Measurements from ENCODE around the gene ANKRD36C.
"Not testable (repeated sequence)": the region's sequence is repeated elsewhere in the genome, so short reads cannot be mapped to it uniquely, and the experiment has no call there.

Gene ANKRD36C

GRCh38 chr2:95991351-95992094, at the start of gene ANKRD36C:
Gene ANKRD36C (minus strand): TSS chr2:95991824. CDS start chr2:95991708, 116 bp downstream.
- DNase-seq (ENCODE audit: low read depth, low spot score) = peak; percentile 6
- H3K4me3 ChIP-seq (ENCODE audit: insufficient read length, low read depth) = peak within 1 kb of the TSS; percentile 71
- H3K27me3 ChIP-seq (ENCODE audit: insufficient read depth, insufficient read length); H3K9me3 ChIP-seq (ENCODE audit: insufficient read depth, low read length); H3K4me1 ChIP-seq (ENCODE audit: insufficient read depth, insufficient read length); H3K36me3 ChIP-seq (ENCODE audit: insufficient read depth, insufficient read length, low read length): not testable (repeated sequence)
- H3K9ac ChIP-seq (ENCODE audit: insufficient read length, low read depth) = peak within 1 kb of the TSS; percentile 86

- H3K4me1 ChIP-seq (ENCODE audit: insufficient read depth, insufficient read length); H3K4me3 ChIP-seq (ENCODE audit: insufficient read length, low read depth); H3K27me3 ChIP-seq (ENCODE audit: insufficient read depth, insufficient read length); H3K9ac ChIP-seq (ENCODE audit: insufficient read length, low read depth); DNase-seq (ENCODE audit: low read depth, low spot score); H3K36me3 ChIP-seq (ENCODE audit: insufficient read depth, insufficient read length, low read length); H3K9me3 ChIP-seq (ENCODE audit: insufficient read depth, low read length): not testable (repeated sequence)
Observed at GRCh38 chr2:96035554-96035953, 43.9 kb upstream of the ANKRD36C start.

GRCh38 chr2:96034792-96035191, 43.2 kb upstream of the ANKRD36C start, which contains the start of gene GPAT2:
Gene GPAT2 (minus strand): TSS chr2:96034916. CDS start chr2:96032359, 2,557 bp downstream.
- not testable (repeated sequence) for H3K9me3 ChIP-seq (ENCODE audit: insufficient read depth, low read length); H3K36me3 ChIP-seq (ENCODE audit: insufficient read depth, insufficient read length, low read length); H3K27me3 ChIP-seq (ENCODE audit: insufficient read depth, insufficient read length); H3K4me3 ChIP-seq (ENCODE audit: insufficient read length, low read depth); H3K4me1 ChIP-seq (ENCODE audit: insufficient read depth, insufficient read length); DNase-seq (ENCODE audit: low read depth, low spot score); H3K9ac ChIP-seq (ENCODE audit: insufficient read length, low read depth)

- H3K4me3 ChIP-seq (ENCODE audit: insufficient read length, low read depth); H3K9me3 ChIP-seq (ENCODE audit: insufficient read depth, low read length); H3K36me3 ChIP-seq (ENCODE audit: insufficient read depth, insufficient read length, low read length); H3K4me1 ChIP-seq (ENCODE audit: insufficient read depth, insufficient read length); H3K9ac ChIP-seq (ENCODE audit: insufficient read length, low read depth); DNase-seq (ENCODE audit: low read depth, low spot score); H3K27me3 ChIP-seq (ENCODE audit: insufficient read depth, insufficient read length): not testable (repeated sequence)
Observed at GRCh38 chr2:96033997-96034396, 42.4 kb upstream of the ANKRD36C start.

GRCh38 chr2:96027725-96028325, 36.2 kb upstream of the ANKRD36C start:
- not testable (repeated sequence) for DNase-seq (ENCODE audit: low read depth, low spot score); H3K9ac ChIP-seq (ENCODE audit: insufficient read length, low read depth); H3K4me3 ChIP-seq (ENCODE audit: insufficient read length, low read depth); H3K9me3 ChIP-seq (ENCODE audit: insufficient read depth, low read length); H3K36me3 ChIP-seq (ENCODE audit: insufficient read depth, insufficient read length, low read length); H3K4me1 ChIP-seq (ENCODE audit: insufficient read depth, insufficient read length); H3K27me3 ChIP-seq (ENCODE audit: insufficient read depth, insufficient read length)

GRCh38 chr2:96025755-96026154, 34.1 kb upstream of the ANKRD36C start:
- not testable (repeated sequence) for H3K9me3 ChIP-seq (ENCODE audit: insufficient read depth, low read length); H3K9ac ChIP-seq (ENCODE audit: insufficient read length, low read depth); DNase-seq (ENCODE audit: low read depth, low spot score)

GRCh38 chr2:96025194-96025492, 33.5 kb upstream of the ANKRD36C start:
- Histone ChIP-seq H3K36me3 (ENCODE audit: insufficient read depth, insufficient read length, low read length) (no peaks in the 10 kb centered on the region), H3K4me1 (ENCODE audit: insufficient read depth, insufficient read length) (peaks cover 2% of the 10 kb centered on the region), H3K9ac (ENCODE audit: insufficient read length, low read depth) (no peak overlapping the region), H3K9me3 (ENCODE audit: insufficient read depth, low read length) (no peaks in the 10 kb centered on the region), H3K27me3 (ENCODE audit: insufficient read depth, insufficient read length) (no peaks in the 10 kb centered on the region), H3K4me3 (ENCODE audit: insufficient read length, low read depth) (no peak overlapping the region)
- no peak for DNase-seq (ENCODE audit: low read depth, low spot score)
- TF ChIP-seq ZNF274 (IDR thresholded peaks at IDR 0.05; ENCODE audit: low read depth, low read length) (no peak), YY1 (IDR thresholded peaks at IDR 0.05; ENCODE audit: insufficient read depth, insufficient read length) (no peak), SUZ12 (IDR thresholded peaks at IDR 0.05; ENCODE audit: extremely low read depth, insufficient read depth, insufficient read length) (no peak)

More at GRCh38 chr2:96025755-96026154, 34.1 kb upstream of the ANKRD36C start:
- H3K27me3 ChIP-seq (ENCODE audit: insufficient read depth, insufficient read length); H3K4me3 ChIP-seq (ENCODE audit: insufficient read length, low read depth); H3K36me3 ChIP-seq (ENCODE audit: insufficient read depth, insufficient read length, low read length); H3K4me1 ChIP-seq (ENCODE audit: insufficient read depth, insufficient read length): not testable (repeated sequence)

GRCh38 chr2:96024336-96025193, 32.9 kb upstream of the ANKRD36C start:
- no peaks in the 10 kb centered on the region for H3K9me3 ChIP-seq (ENCODE audit: insufficient read depth, low read length)
- DNase-seq (ENCODE audit: low read depth, low spot score) = no peak
- H3K4me1 ChIP-seq (ENCODE audit: insufficient read depth, insufficient read length) = peaks cover 2% of the 10 kb centered on the region
- no peak overlapping the region for H3K4me3 ChIP-seq (ENCODE audit: insufficient read length, low read depth)
- TF ChIP-seq SUZ12 (IDR thresholded peaks at IDR 0.05; ENCODE audit: extremely low read depth, insufficient read depth, insufficient read length) = no peak
- no peak for TF ChIP-seq YY1 (IDR thresholded peaks at IDR 0.05; ENCODE audit: insufficient read depth, insufficient read length)
- TF ChIP-seq ZNF274 (IDR thresholded peaks at IDR 0.05; ENCODE audit: low read depth, low read length) = no peak
- H3K9ac ChIP-seq (ENCODE audit: insufficient read length, low read depth) = no peak overlapping the region
- no peaks in the 10 kb centered on the region for H3K36me3 ChIP-seq (ENCODE audit: insufficient read depth, insufficient read length, low read length)
- no peaks in the 10 kb centered on the region for H3K27me3 ChIP-seq (ENCODE audit: insufficient read depth, insufficient read length)

- DNase-seq (ENCODE audit: low read depth, low spot score); H3K9ac ChIP-seq (ENCODE audit: insufficient read length, low read depth); H3K4me1 ChIP-seq (ENCODE audit: insufficient read depth, insufficient read length); H3K4me3 ChIP-seq (ENCODE audit: insufficient read length, low read depth); H3K27me3 ChIP-seq (ENCODE audit: insufficient read depth, insufficient read length); H3K9me3 ChIP-seq (ENCODE audit: insufficient read depth, low read length); H3K36me3 ChIP-seq (ENCODE audit: insufficient read depth, insufficient read length, low read length): not testable (repeated sequence)
Observed at GRCh38 chr2:96023701-96024100, 32.1 kb upstream of the ANKRD36C start.

GRCh38 chr2:96022701-96023447, 31.2 kb upstream of the ANKRD36C start:
- not testable (repeated sequence) for H3K4me1 ChIP-seq (ENCODE audit: insufficient read depth, insufficient read length); H3K9me3 ChIP-seq (ENCODE audit: insufficient read depth, low read length); H3K4me3 ChIP-seq (ENCODE audit: insufficient read length, low read depth); H3K27me3 ChIP-seq (ENCODE audit: insufficient read depth, insufficient read length); H3K36me3 ChIP-seq (ENCODE audit: insufficient read depth, insufficient read length, low read length)
- peak; percentile 66 for DNase-seq (ENCODE audit: low read depth, low spot score)
- H3K9ac ChIP-seq (ENCODE audit: insufficient read length, low read depth) = peak overlapping the region; percentile 17
